Trophoblast cell (in vitro differentiated cells and primary cell): ENCODE data around the gene USP47.

ENCODE experiments used
- DNase-seq, 2 donors: peaks; one replicate each; pipeline ENCODE4 v3.0.0-alpha.2; 2016
- H2AFZ ChIP-seq: 2 replicates; pipeline ENCODE4 v1.6.1; 2013; ENCODE audit warnings: low read length, moderate library complexity, mild to moderate bottlenecking; ENCODE audit not compliant: insufficient read depth, poor library complexity
- H2AK5ac ChIP-seq: 2 replicates; pipeline ENCODE4 v1.6.1; 2013; ENCODE audit warnings: mild to moderate bottlenecking, low read length
- H2BK120ac ChIP-seq: 2 replicates; pipeline ENCODE4 v1.6.1; 2013; ENCODE audit warnings: low read length, mild to moderate bottlenecking, moderate library complexity; ENCODE audit not compliant: insufficient read depth, poor library complexity
- H2BK12ac ChIP-seq: 2 replicates; pipeline ENCODE4 v1.6.1; 2013; ENCODE audit warnings: mild to moderate bottlenecking, low read length, moderate library complexity
- H2BK5ac ChIP-seq: 2 replicates; pipeline ENCODE4 v1.6.1; 2013; ENCODE audit warnings: low read length, low read depth, moderate library complexity, mild to moderate bottlenecking; ENCODE audit not compliant: poor library complexity
- H3K14ac ChIP-seq: 2 replicates; pipeline ENCODE4 v1.6.1; 2013; ENCODE audit warnings: mild to moderate bottlenecking, low read length
- H3K18ac ChIP-seq: 2 replicates; pipeline ENCODE4 v1.6.1; 2013; ENCODE audit warnings: mild to moderate bottlenecking, low read length
- H3K23ac ChIP-seq: 2 replicates; pipeline ENCODE4 v1.6.1; 2013; ENCODE audit warnings: low read length
- H3K27ac ChIP-seq: 2 replicates; pipeline ENCODE4 v1.5.1; 2013; ENCODE audit warnings: low read depth, mild to moderate bottlenecking, inconsistent platforms, low read length, moderate library complexity
- H3K27me3 ChIP-seq: 2 replicates; pipeline ENCODE4 v1.6.1; 2013; ENCODE audit warnings: inconsistent platforms, mild to moderate bottlenecking, low read length, moderate library complexity; ENCODE audit not compliant: insufficient read depth
- H3K36me3 ChIP-seq, 2 experiments: 1 replicate in 1 of 2; 2 replicates in 1 of 2; pipeline ENCODE4 v1.6.1; 2013; ENCODE audit warnings: low read length in 2 of 2, mild to moderate bottlenecking in 2 of 2, moderate library complexity in 1 of 2; ENCODE audit not compliant: insufficient read depth in 2 of 2, control insufficient read depth in 1 of 2
- H3K4ac ChIP-seq: 2 replicates; pipeline ENCODE4 v1.6.1; 2013; ENCODE audit warnings: low read depth, mild to moderate bottlenecking, low read length, moderate library complexity
- H3K4me1 ChIP-seq, 2 experiments: 1 replicate in 1 of 2; 2 replicates in 1 of 2; pipeline ENCODE4 v1.6.1; 2013; ENCODE audit warnings: low read length in 2 of 2, mild to moderate bottlenecking in 2 of 2, moderate library complexity in 1 of 2; ENCODE audit not compliant: insufficient read depth in 2 of 2, control insufficient read depth in 1 of 2
- H3K4me2 ChIP-seq: 2 replicates; pipeline ENCODE4 v1.6.1; 2013; ENCODE audit warnings: inconsistent platforms, mild to moderate bottlenecking, low read length, moderate library complexity
- H3K4me3 ChIP-seq: 2 replicates; pipeline ENCODE4 v1.5.1; 2013; ENCODE audit warnings: mild to moderate bottlenecking, low read depth, low read length, inconsistent platforms
- H3K79me1 ChIP-seq: one replicate; pipeline ENCODE4 v1.6.1; 2013; ENCODE audit warnings: low read length
- H3K79me2 ChIP-seq: 2 replicates; pipeline ENCODE4 v1.6.1; 2013; ENCODE audit warnings: low read length, mild to moderate bottlenecking; ENCODE audit not compliant: control insufficient read depth, insufficient read depth, poor library complexity
- H3K9ac ChIP-seq: 2 replicates; pipeline ENCODE4 v1.6.1; 2013; ENCODE audit warnings: mild to moderate bottlenecking, low read length
- H3K9me3 ChIP-seq: 2 replicates; pipeline ENCODE4 v1.6.1; 2013; ENCODE audit warnings: low read depth, mild to moderate bottlenecking, control low read depth, inconsistent platforms, low read length; ENCODE audit not compliant: insufficient read depth
- H4K12ac ChIP-seq: 2 replicates; pipeline ENCODE4 v1.6.1; 2013; ENCODE audit warnings: low read depth, mild to moderate bottlenecking, low read length, moderate library complexity
- H4K8ac ChIP-seq: 2 replicates; pipeline ENCODE4 v1.6.1; 2013; ENCODE audit warnings: low read depth, mild to moderate bottlenecking, low read length, moderate library complexity
- H4K91ac ChIP-seq: one replicate; pipeline ENCODE4 v1.6.1; 2013; ENCODE audit warnings: low read depth, mild to moderate bottlenecking, low read length, moderate library complexity
- WGBS: extraction: QIAGEN DNeasy Blood & Tissue Kit; methylation state at CpG from one replicate; pipeline ENCODE4 v1.1.7; 2013; ENCODE audit warnings: missing lambda C conversion rate; ENCODE audit not compliant: insufficient read length, insufficient coverage; ENCODE audit errors: extremely low coverage; 5-methylcytosine and 5-hydroxymethylcytosine counted together

The USP47 gene

DNA sequence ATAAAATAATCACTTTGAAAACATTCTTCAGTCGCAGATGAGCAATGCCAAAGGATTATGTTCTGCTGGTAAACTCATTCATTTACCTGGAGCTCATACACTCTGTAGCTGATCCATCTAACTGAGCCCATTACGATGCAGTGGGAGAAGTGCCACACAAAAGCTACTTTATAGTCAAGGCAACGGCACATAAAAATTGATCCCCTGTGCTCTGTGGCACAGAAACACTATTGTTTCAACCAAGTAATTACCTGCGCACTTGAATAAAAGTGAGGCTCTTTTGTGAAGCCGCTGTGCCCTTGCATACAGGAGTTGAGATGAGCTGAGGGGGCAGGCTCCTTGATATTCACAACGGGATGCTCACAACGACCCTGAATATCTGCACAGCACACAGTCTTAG is 159.4 kb downstream of the USP47 start:
- H3K4me3 ChIP-seq = no peak overlapping the region
- no peak overlapping the region for H2BK5ac ChIP-seq
- no peak overlapping the region for H3K14ac ChIP-seq
- no peak overlapping the region for H2BK12ac ChIP-seq
- H3K18ac ChIP-seq = no peak overlapping the region
- H2AK5ac ChIP-seq = no peak overlapping the region
- H3K27ac ChIP-seq = no peak overlapping the region
- H3K79me2 ChIP-seq = no peaks in the 10 kb centered on the region
- peaks cover 19 to 37% of the 10 kb centered on the region in 2 experiments for H3K36me3 ChIP-seq
- H2BK120ac ChIP-seq = no peak overlapping the region
- H3K79me1 ChIP-seq = no peaks in the 10 kb centered on the region
- H3K4me1 ChIP-seq = peaks cover 0 to 5% of the 10 kb centered on the region in 2 experiments
- no peaks in the 10 kb centered on the region for H3K27me3 ChIP-seq
- H3K23ac ChIP-seq = no peak overlapping the region
- H4K8ac ChIP-seq = no peak overlapping the region
- no peak overlapping the region for H4K12ac ChIP-seq
- no peak overlapping the region for H4K91ac ChIP-seq
- H2AFZ ChIP-seq = no peak overlapping the region
- H3K4me2 ChIP-seq = no peak overlapping the region
- no peak overlapping the region for H3K9ac ChIP-seq
- no peak for DNase-seq
- no peaks in the 10 kb centered on the region for H3K9me3 ChIP-seq
- WGBS = no CpG with 5 or more reads among the region's 7 CpGs
- no peak overlapping the region for H3K4ac ChIP-seq

DNA sequence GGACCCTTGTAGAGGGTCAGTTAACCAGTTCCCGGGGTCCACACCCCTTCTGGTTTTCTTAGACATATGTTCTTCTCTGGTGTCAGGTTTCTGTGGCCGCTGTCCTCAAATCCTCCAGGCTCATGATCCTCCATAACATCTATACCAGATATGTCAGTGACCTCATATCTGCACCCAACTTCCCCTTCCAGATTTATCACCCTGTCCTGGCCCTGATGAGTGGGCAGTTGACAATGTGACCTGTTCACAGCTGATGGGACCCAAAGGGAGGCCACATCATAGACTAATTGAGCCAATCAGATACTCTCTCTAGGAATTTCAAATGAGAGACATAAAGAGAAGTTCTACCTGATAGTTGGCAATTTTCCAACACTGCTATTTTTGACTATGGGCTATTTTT is 161.6 kb downstream of the USP47 start:
- peaks cover 6 to 17% of the 10 kb centered on the region in 2 experiments for H3K4me1 ChIP-seq
- no peaks in the 10 kb centered on the region for H3K27me3 ChIP-seq
- H3K4ac ChIP-seq = no peak overlapping the region
- no peak overlapping the region for H4K12ac ChIP-seq
- peaks cover 7 to 19% of the 10 kb centered on the region in 2 experiments for H3K36me3 ChIP-seq
- H3K23ac ChIP-seq = no peak overlapping the region
- H3K4me2 ChIP-seq = no peak overlapping the region
- no peaks in the 10 kb centered on the region for H3K79me2 ChIP-seq
- no peaks in the 10 kb centered on the region for H3K79me1 ChIP-seq
- no peak overlapping the region for H4K91ac ChIP-seq
- H3K14ac ChIP-seq = no peak overlapping the region
- no peak overlapping the region for H2BK12ac ChIP-seq
- no peak overlapping the region for H3K18ac ChIP-seq
- WGBS = no CpG with 5 or more reads among the region's 2 CpGs
- H2AK5ac ChIP-seq = no peak overlapping the region
- H4K8ac ChIP-seq = no peak overlapping the region
- H3K27ac ChIP-seq = no peak overlapping the region
- H2AFZ ChIP-seq = no peak overlapping the region
- H3K9ac ChIP-seq = no peak overlapping the region
- no peak overlapping the region for H2BK120ac ChIP-seq
- no peaks in the 10 kb centered on the region for H3K9me3 ChIP-seq
- H2BK5ac ChIP-seq = no peak overlapping the region
- no peak overlapping the region for H3K4me3 ChIP-seq
- DNase-seq = no peak

DNA sequence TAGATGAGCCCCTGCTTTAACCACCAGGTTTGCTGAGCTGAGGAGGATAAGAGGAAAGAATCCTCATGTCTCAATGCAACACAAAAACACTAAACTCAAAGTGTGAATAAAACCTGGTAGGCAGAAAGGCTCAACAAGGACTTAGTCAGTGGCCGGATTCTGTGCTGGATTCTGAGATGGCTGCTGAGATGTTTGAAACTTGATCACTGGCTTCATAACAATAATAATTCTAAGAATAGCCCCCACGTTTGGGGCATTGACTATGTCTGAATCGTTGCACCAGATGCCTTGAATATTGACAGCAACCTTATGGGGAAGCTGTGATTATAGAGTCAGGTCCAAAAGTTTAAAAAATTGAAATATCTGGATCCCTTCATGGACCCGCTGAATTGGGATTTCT is 162.0 kb downstream of the USP47 start:
- Histone ChIP-seq H4K91ac (no peak overlapping the region), H3K36me3 (peaks cover 7 to 16% of the 10 kb centered on the region in 2 experiments), H3K4me1 (peaks cover 6 to 15% of the 10 kb centered on the region in 2 experiments), H2BK5ac (no peak overlapping the region), H3K23ac (no peak overlapping the region), H3K18ac (no peak overlapping the region), H2AK5ac (no peak overlapping the region), H2BK12ac (no peak overlapping the region), H3K4me2 (no peak overlapping the region), H4K12ac (no peak overlapping the region), H3K27ac (no peak overlapping the region), H3K79me1 (peaks cover 2% of the 10 kb centered on the region), H3K79me2 (no peaks in the 10 kb centered on the region), H3K27me3 (no peaks in the 10 kb centered on the region), H3K4ac (no peak overlapping the region), H2AFZ (no peak overlapping the region), H3K9ac (no peak overlapping the region), H3K14ac (no peak overlapping the region), H3K9me3 (no peaks in the 10 kb centered on the region), H2BK120ac (no peak overlapping the region), H4K8ac (no peak overlapping the region), H3K4me3 (no peak overlapping the region)
- WGBS = no CpG with 5 or more reads among the region's 4 CpGs
- no peak for DNase-seq

DNA sequence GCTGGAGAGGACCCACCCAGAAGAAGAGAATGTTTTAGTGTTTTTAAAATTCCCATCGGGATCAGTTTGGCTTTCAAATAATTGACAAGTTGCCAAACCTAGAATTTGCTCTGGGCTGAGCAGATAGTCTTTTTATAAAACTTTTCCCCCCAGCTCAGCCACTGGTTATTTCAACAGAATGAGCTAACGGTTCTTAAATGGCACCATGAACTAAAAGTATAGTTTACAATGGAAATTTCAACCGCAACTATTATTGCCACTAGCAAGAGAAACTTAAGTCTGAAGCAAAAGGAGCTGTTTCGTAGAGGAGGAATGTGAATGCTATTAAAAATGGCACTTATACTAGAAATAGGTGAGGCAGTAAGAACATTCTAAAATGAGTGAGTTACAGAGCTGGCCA is 163.3 kb downstream of the USP47 start:
- no peak overlapping the region for H2BK5ac ChIP-seq
- H3K79me2 ChIP-seq = no peaks in the 10 kb centered on the region
- H3K4me3 ChIP-seq = no peak overlapping the region
- H3K36me3 ChIP-seq = peaks cover 7 to 16% of the 10 kb centered on the region in 2 experiments
- DNase-seq = no peak
- no peak overlapping the region for H3K23ac ChIP-seq
- H4K91ac ChIP-seq = no peak overlapping the region
- no peak overlapping the region for H3K9ac ChIP-seq
- no peak overlapping the region for H2AK5ac ChIP-seq
- no peak overlapping the region for H2BK12ac ChIP-seq
- no peak overlapping the region for H4K12ac ChIP-seq
- H2AFZ ChIP-seq = no peak overlapping the region
- no peak overlapping the region for H3K27ac ChIP-seq
- H3K9me3 ChIP-seq = no peaks in the 10 kb centered on the region
- H3K79me1 ChIP-seq = peaks cover 5% of the 10 kb centered on the region
- H4K8ac ChIP-seq = no peak overlapping the region
- H3K14ac ChIP-seq = no peak overlapping the region
- H3K4ac ChIP-seq = no peak overlapping the region
- no peak overlapping the region for H2BK120ac ChIP-seq
- no peak overlapping the region for H3K4me2 ChIP-seq
- H3K18ac ChIP-seq = no peak overlapping the region
- WGBS = no CpG with 5 or more reads among the region's 4 CpGs
- H3K27me3 ChIP-seq = no peaks in the 10 kb centered on the region
- peaks cover 10 to 18% of the 10 kb centered on the region in 2 experiments for H3K4me1 ChIP-seq
